Embryonic facial prominence (tissue), 1 donor: ENCODE measurements around the gene CCDC74B.
"Not testable (repeated sequence)": the region's sequence is repeated elsewhere in the genome, so short reads cannot be mapped to it uniquely, and the experiment has no call there.

Experiments used
- DNase-seq: peaks from one replicate; pipeline ENCODE4 v3.0.0-alpha.2; 2016; ENCODE audit errors: extremely low spot score

Gene CCDC74B

GRCh38 chr2:130102597-130103363, 42.1 kb downstream of the CCDC74B start:
- DNase-seq: not testable (repeated sequence)
